HCT116 (cell line): ENCODE data around the gene SLCO2A1. TPM values are rescaled to one million over a fixed set of nuclear protein-coding genes. Genes with fewer than 3 reads are reported as not detected.

Source experiments
- ATAC-seq: fragments of 200-7000 bp; cut with Tn5 transposase; 2 replicates; pipeline ENCODE4 v1.9.1; 2020; ENCODE audit warnings: mild to moderate bottlenecking, moderate library complexity
- BruUV-seq: library from RNA; stranded (reverse); fragments of 400-500 nt; replicated peaks from 2 replicates; lab custom pipeline; 2021; lab: Mats Ljungman, UMichigan
- CTCF ChIA-PET: fragments of 300-600 bp; sonication (Branson Sonifier 250); formaldehyde crosslinking; loops from one replicate; lab custom pipeline; 2021; ENCODE audit warnings: antibody characterized with exemption; lab: Charles Lee
- POLR2A ChIA-PET: fragments of 300-600, 350-600 bp; sonication (Branson Sonifier 250); formaldehyde crosslinking; loops from one replicate; lab custom pipeline; 2021; ENCODE audit warnings: antibody characterized with exemption; lab: Charles Lee
- RAD21 ChIA-PET, 2 experiments: fragments of 300-600 bp; sonication (Branson Sonifier 250); formaldehyde crosslinking; loops; one replicate each; lab custom pipeline; 2023; ENCODE audit warnings: low total read pairs in 2 of 2; ENCODE audit not compliant: uncharacterized antibody in 2 of 2, unreplicated experiment in 2 of 2, low non-redundant PET in 1 of 2; lab: Charles Lee
- DNase-seq: peaks from one replicate; pipeline ENCODE4 v3.0.0-alpha.2; 2010; ENCODE audit warnings: low read depth, low spot score
- H2AFZ ChIP-seq: fragments of 200-600 bp; shearing (Covaris generic), sonication (generic); 2 replicates; pipeline ENCODE4 v1.6.1; 2017; ENCODE audit warnings: low read depth, mixed run types, mixed read lengths, antibody characterized with exemption, low read length; ENCODE audit not compliant: poor library complexity, severe bottlenecking
- H3K27ac ChIP-seq: 2 replicates; pipeline ENCODE4 v1.5.1; 2012; ENCODE audit warnings: low read depth, low read length
- H3K27me3 ChIP-seq: fragments of 200-600 bp; sonication (generic); 2 replicates; pipeline ENCODE4 v1.6.1; 2016; ENCODE audit warnings: mixed run types, low read length, mixed read lengths; ENCODE audit not compliant: insufficient read depth
- H3K36me3 ChIP-seq, 2 experiments: fragments of 200-500 bp in 1 of 2; fragments of 200-600 bp in 1 of 2; sonication (Bioruptor generic) in 1 of 2; sonication (generic) in 1 of 2; 2 replicates each; pipeline versions ENCODE4 v1.5.1 to v1.6.1; 2014 to 2016; ENCODE audit warnings: low read length in 2 of 2, inconsistent platforms in 1 of 2, mixed read lengths in 1 of 2, mixed run types in 1 of 2; ENCODE audit not compliant: insufficient read depth in 2 of 2, control insufficient read depth in 1 of 2
- H3K4me1 ChIP-seq, 2 experiments: fragments of 200-600 bp in 1 of 2; sonication (generic) in 1 of 2; 2 replicates each; pipeline versions ENCODE4 v1.5.1 to v1.6.1; 2012 to 2017; ENCODE audit warnings: low read length in 2 of 2, inconsistent platforms in 1 of 2, mild to moderate bottlenecking in 1 of 2, mixed read lengths in 1 of 2, mixed run types in 1 of 2, moderate library complexity in 1 of 2; ENCODE audit not compliant: insufficient read depth in 2 of 2, control insufficient read depth in 1 of 2
- H3K4me2 ChIP-seq: fragments of 200-600 bp; sonication (generic); 2 replicates; pipeline ENCODE4 v1.6.1; 2017; ENCODE audit warnings: mixed run types, low read length, mixed read lengths
- H3K4me3 ChIP-seq, 2 experiments: fragments of 200-600 bp in 1 of 2; sonication (generic) in 1 of 2; replicated peaks in 1 of 2; 2 replicates each; pipeline ENCODE4 v1.5.1; 2011 to 2016; ENCODE audit warnings: low read length in 2 of 2, control low read depth in 1 of 2, low read depth in 1 of 2, mild to moderate bottlenecking in 1 of 2, mixed read lengths in 1 of 2, mixed run types in 1 of 2
- H3K79me2 ChIP-seq: fragments of 200-600 bp; sonication (generic); 2 replicates; pipeline ENCODE4 v1.6.1; 2017; ENCODE audit warnings: mild to moderate bottlenecking, mixed run types, low read length, moderate library complexity, mixed read lengths; ENCODE audit not compliant: insufficient read depth
- H3K9ac ChIP-seq: fragments of 200-600 bp; sonication (generic); 2 replicates; pipeline ENCODE4 v1.6.1; 2016; ENCODE audit warnings: low read length, mixed read lengths
- H3K9me2 ChIP-seq: fragments of 200-600 bp; sonication (generic), shearing (Covaris generic); 2 replicates; pipeline ENCODE4 v1.6.1; 2017; ENCODE audit warnings: mixed run types, mild to moderate bottlenecking, moderate library complexity; ENCODE audit not compliant: insufficient read depth
- H3K9me3 ChIP-seq, 2 experiments: fragments of 200-500 bp in 1 of 2; fragments of 200-600 bp in 1 of 2; sonication (Bioruptor generic) in 1 of 2; sonication (generic) in 1 of 2; 2 replicates each; pipeline ENCODE4 v1.6.1; 2014 to 2017; ENCODE audit warnings: low read length in 2 of 2, mixed read lengths in 2 of 2, inconsistent platforms in 1 of 2, low read depth in 1 of 2, mild to moderate bottlenecking in 1 of 2, mixed run types in 1 of 2, moderate library complexity in 1 of 2; ENCODE audit not compliant: control insufficient read depth in 1 of 2, insufficient read depth in 1 of 2
- H4K20me1 ChIP-seq: fragments of 200-600 bp; sonication (generic), shearing (Covaris generic); 2 replicates; pipeline ENCODE4 v1.6.1; 2017; ENCODE audit warnings: mixed run types, mild to moderate bottlenecking, moderate library complexity; ENCODE audit not compliant: insufficient read depth
- ATF3 ChIP-seq: IDR thresholded peaks from 2 replicates; pipeline ENCODE4 v1.6.1; 2012
- CBX3 ChIP-seq: IDR thresholded peaks from 2 replicates; pipeline ENCODE4 v1.6.1; 2012; ENCODE audit warnings: low read depth
- CEBPB ChIP-seq: IDR thresholded peaks from 2 replicates; pipeline ENCODE4 v1.6.1; 2012; ENCODE audit warnings: low read depth
- CTCF ChIP-seq, 3 experiments: fragments of 200-600 bp in 1 of 3; sonication (generic) in 1 of 3; IDR thresholded peaks in 2 of 3; conservative IDR thresholded peaks in 1 of 3; 2 replicates each; pipeline ENCODE4 v1.5.1; 2012 to 2017; ENCODE audit warnings: low read depth in 2 of 3, low read length in 2 of 3, antibody characterized with exemption in 1 of 3, borderline replicate concordance in 1 of 3, control low read depth in 1 of 3, mild to moderate bottlenecking in 1 of 3, mixed read lengths in 1 of 3, mixed run types in 1 of 3, moderate library complexity in 1 of 3; ENCODE audit not compliant: insufficient read depth in 1 of 3
- EGR1 ChIP-seq: IDR thresholded peaks from 2 replicates; pipeline ENCODE4 v1.6.1; 2012; ENCODE audit warnings: low read depth
- ELF1 ChIP-seq: IDR thresholded peaks from 2 replicates; pipeline ENCODE4 v1.6.1; 2012; ENCODE audit warnings: low read depth, borderline replicate concordance
- EZH2 ChIP-seq: fragments of 200-600 bp; sonication (generic); IDR thresholded peaks from 2 replicates; pipeline ENCODE4 v1.6.1; 2017; ENCODE audit warnings: antibody characterized with exemption, mixed run types
- EZH2phosphoT487 ChIP-seq: fragments of 200-600 bp; IDR thresholded peaks from 2 replicates; pipeline ENCODE4 v1.6.1; 2018; ENCODE audit warnings: antibody characterized with exemption, borderline replicate concordance
- FOSL1 ChIP-seq: IDR thresholded peaks from 2 replicates; pipeline ENCODE4 v1.6.1; 2012; ENCODE audit warnings: low read depth
- JUND ChIP-seq: IDR thresholded peaks from 2 replicates; pipeline ENCODE4 v1.6.1; 2012
- MAX ChIP-seq: IDR thresholded peaks from 2 replicates; pipeline ENCODE4 v1.6.1; 2012
- POLR2AphosphoS5 ChIP-seq: IDR thresholded peaks from 2 replicates; pipeline ENCODE4 v1.6.1; 2011; ENCODE audit warnings: mild to moderate bottlenecking, low read depth, low read length, moderate library complexity
- RAD21 ChIP-seq: IDR thresholded peaks from 2 replicates; pipeline ENCODE4 v1.6.1; 2012; ENCODE audit warnings: low read depth, mild to moderate bottlenecking
- REST ChIP-seq: IDR thresholded peaks from 2 replicates; pipeline ENCODE4 v1.6.1; 2012; ENCODE audit warnings: low read depth
- SIN3A ChIP-seq: IDR thresholded peaks from 2 replicates; pipeline ENCODE4 v1.6.1; 2012; ENCODE audit warnings: low read depth
- SP1 ChIP-seq: IDR thresholded peaks from 2 replicates; pipeline ENCODE4 v1.6.1; 2012; ENCODE audit warnings: low read depth
- SRF ChIP-seq: IDR thresholded peaks from 2 replicates; pipeline ENCODE4 v1.6.1; 2012; ENCODE audit warnings: low read depth
- TCF7L2 ChIP-seq: IDR thresholded peaks from 2 replicates; pipeline ENCODE4 v1.7.0; 2011; ENCODE audit warnings: borderline replicate concordance, inconsistent platforms; ENCODE audit not compliant: insufficient read depth, insufficient read length; ENCODE audit errors: extremely low read depth
- YY1 ChIP-seq: IDR thresholded peaks from 2 replicates; pipeline ENCODE4 v1.6.1; 2011; ENCODE audit warnings: low read length, low read depth, moderate library complexity, mild to moderate bottlenecking; ENCODE audit not compliant: insufficient replicate concordance; ENCODE audit errors: extremely low read depth
- intact Hi-C: fragments of 100-400 bp; cut with micrococcal nuclease; formaldehyde crosslinking; loops from 2 replicates; pipeline ENCODE4 v1.10.0; 2022
- total RNA-seq: library from RNA; stranded (reverse); gene quantifications from one replicate; pipeline ENCODE4 v1.2.1, GENCODE V29; 2021; ENCODE audit not compliant: unreplicated experiment

SLCO2A1 gene
- total RNA-seq, 1 experiment from 2014 or later, result 0.52 TPM

GRCh38 chr3:133937756-133938601 lies 91.7 kb downstream of the SLCO2A1 start (continued):
- no peak for TF ChIP-seq REST

GRCh38 chr3:133937061-133937686 lies 92.6 kb downstream of the SLCO2A1 start:
- no peak for DNase-seq
- H3K9me2 ChIP-seq, result no peaks in the 10 kb centered on the region
- H3K9ac ChIP-seq, result no peak overlapping the region
- no peaks in the 10 kb centered on the region for H3K36me3 ChIP-seq
- POLR2A ChIA-PET, result no interaction called here
- ATAC-seq, result no peak
- no peak overlapping the region for H3K27ac ChIP-seq
- RAD21 ChIA-PET, result no interaction called here
- no peaks in the 10 kb centered on the region for H3K9me3 ChIP-seq
- no peak overlapping the region for H2AFZ ChIP-seq
- no TSS peak for BruUV-seq
- no peak overlapping the region for H3K4me2 ChIP-seq
- H3K27me3 ChIP-seq, result peaks cover 44% of the 10 kb centered on the region
- H3K79me2 ChIP-seq, result no peaks in the 10 kb centered on the region
- CTCF ChIA-PET, result no interaction called here
- no peaks in the 10 kb centered on the region for H3K4me1 ChIP-seq
- intact Hi-C loops, result no loop called here
- no peak overlapping the region for H3K4me3 ChIP-seq
- no peaks in the 10 kb centered on the region for H4K20me1 ChIP-seq
- TF ChIP-seq POLR2AphosphoS5 (no peak), RAD21 (no peak), CEBPB (no peak), EZH2phosphoT487 (no peak), ELF1 (no peak), YY1 (no peak), SIN3A (no peak), CBX3 (no peak), EGR1 (no peak), JUND (no peak), CTCF (IDR thresholded peaks at IDR 0.05 in 2 of 3, conservative IDR thresholded peaks at IDR 0.05 in 1 of 3; ENCODE audit: borderline replicate concordance in 1 of 3, insufficient read depth in 1 of 3, low read depth in 2 of 3, low read length in 2 of 3) (no peak), ATF3 (no peak), SP1 (no peak), TCF7L2 (no peak), SRF (no peak), EZH2 (no peak), MAX (no peak), FOSL1 (no peak)
